ENCODE results near the gene NUDT22.

NUDT22 gene

GRCh38 chr11:64268893-64269539, 42.9 kb downstream of the NUDT22 start:
- FAIRE-seq (no peak), DNase-seq (ENCODE audit: low spot score) (peak; percentile 56)

GRCh38 chr11:64269540-64270220, 43.6 kb downstream of the NUDT22 start:
- DNase-seq (ENCODE audit: low spot score) (peak; percentile 98), FAIRE-seq (peak; percentile 77)

- no peak for DNase-seq (ENCODE audit: low spot score)
- no peak for FAIRE-seq
Measured at GRCh38 chr11:64275031-64275800, 49.1 kb downstream of the NUDT22 start.

- DNase-seq (ENCODE audit: low spot score) (no peak), FAIRE-seq (no peak)
Measured at GRCh38 chr11:64275841-64276240, 49.8 kb downstream of the NUDT22 start.

- DNase-seq (ENCODE audit: low spot score) (no peak), FAIRE-seq (no peak)
Measured at GRCh38 chr11:64276653-64277431, 50.8 kb downstream of the NUDT22 start.

GRCh38 chr11:64278576-64279190, 52.6 kb downstream of the NUDT22 start:
- FAIRE-seq: no peak
- no peak for DNase-seq (ENCODE audit: low spot score)
